Measurements from ENCODE around the gene ABHD5. TPM values are rescaled to one million over a fixed set of nuclear protein-coding genes. Genes with fewer than 3 reads are reported as not detected.
A peak's percentile ranks its signal among the peaks of the same experiment; 100 is the strongest.

Gene ABHD5
- total RNA-seq, 1 experiment from 2014 or later, result 29.5 TPM

GRCh38 chr3:43689166-43689565 is 1.6 kb upstream of the ABHD5 start:
- no peaks in the 10 kb centered on the region for H3K36me3 ChIP-seq (ENCODE audit: low read depth, low read length)
- no peaks in the 10 kb centered on the region for H3K9me3 ChIP-seq (ENCODE audit: low read length)
- peak overlapping the region; percentile 97 for H3K4me2 ChIP-seq (ENCODE audit: low read length)
- TF ChIP-seq EZH2phosphoT487 (IDR thresholded peaks at IDR 0.05; ENCODE audit: borderline replicate concordance, low read length) (no peak), CTCF (conservative IDR thresholded peaks at IDR 0.05; ENCODE audit: low read depth, low read length) (no peak), EZH2 (IDR thresholded peaks at IDR 0.05; ENCODE audit: low read length, unreplicated experiment) (no peak)
- DNase-seq (no peak), ATAC-seq (no peak)
- CTCF ChIA-PET, result no interaction called here
- H3K4me3 ChIP-seq (ENCODE audit: low read length), result peak overlapping the region; percentile 86
- peaks cover 34% of the 10 kb centered on the region for H3K4me1 ChIP-seq (ENCODE audit: insufficient read depth, low read length)
- no peaks in the 10 kb centered on the region for H3F3A ChIP-seq (ENCODE audit: low read length, unreplicated experiment)
- no peak overlapping the region for H3K9ac ChIP-seq (ENCODE audit: low read length)
- no peak overlapping the region for H3K27ac ChIP-seq (ENCODE audit: low read length)
- H3K9me2 ChIP-seq (replicated peaks; ENCODE audit: low read length), result no peaks in the 10 kb centered on the region
- POLR2A ChIA-PET (ENCODE audit: unreplicated experiment), result no interaction called here
- H3K79me2 ChIP-seq (ENCODE audit: low read length), result peaks cover 29% of the 10 kb centered on the region
- no peaks in the 10 kb centered on the region for H3K27me3 ChIP-seq (ENCODE audit: low read length)
- H4K20me1 ChIP-seq (ENCODE audit: low read length), result peaks cover 14% of the 10 kb centered on the region; the same call in 1 of the 2 replicates
- intact Hi-C loops (cut with micrococcal nuclease), result no loop called here
- no TSS peak for BruUV-seq (replicated peaks)
- H2AFZ ChIP-seq (ENCODE audit: low read length), result no peak overlapping the region

- ChIA-PET POLR2A (ENCODE audit: unreplicated experiment) (interaction anchor here (0.6 to 0.7 kb wide), 4 partner anchors 17 to 68 kb away, joined by 4 to 22 read pairs (median 12); no protein-coding TSS in a partner anchor), CTCF (interaction anchor here (0.7 kb wide), 1 partner anchor 57 kb away, joined by 4 read pairs; no protein-coding TSS in a partner anchor)
- TF ChIP-seq EZH2 (IDR thresholded peaks at IDR 0.05; ENCODE audit: low read length, unreplicated experiment) (no peak), CTCF (conservative IDR thresholded peaks at IDR 0.05; ENCODE audit: low read depth, low read length) (no peak), EZH2phosphoT487 (IDR thresholded peaks at IDR 0.05; ENCODE audit: borderline replicate concordance, low read length) (no peak)
- peak overlapping the region; percentile 83 for H3K9ac ChIP-seq (ENCODE audit: low read length)
- H3K79me2 ChIP-seq (ENCODE audit: low read length), result peaks cover 37% of the 10 kb centered on the region
- peak overlapping the region; percentile 53 for H3K27ac ChIP-seq (ENCODE audit: low read length)
- H3K4me2 ChIP-seq (ENCODE audit: low read length), result peak overlapping the region; percentile 97
- no peaks in the 10 kb centered on the region for H3K27me3 ChIP-seq (ENCODE audit: low read length)
- no peaks in the 10 kb centered on the region for H3K36me3 ChIP-seq (ENCODE audit: low read depth, low read length)
- H3K4me3 ChIP-seq (ENCODE audit: low read length), result peak overlapping the region; percentile 86
- H2AFZ ChIP-seq (ENCODE audit: low read length), result peak overlapping the region; percentile 93
- no peaks in the 10 kb centered on the region for H3F3A ChIP-seq (ENCODE audit: low read length, unreplicated experiment)
- intact Hi-C loops (cut with micrococcal nuclease), result loop anchor here (1.0 to 5.0 kb wide), 6 partner anchors 57 to 509 kb away; partner anchors contain the start of gene ANO10
- no TSS peak for BruUV-seq (replicated peaks)
- H3K4me1 ChIP-seq (ENCODE audit: insufficient read depth, low read length), result peaks cover 39% of the 10 kb centered on the region
- peaks cover 14% of the 10 kb centered on the region; the same call in 1 of the 2 replicates for H4K20me1 ChIP-seq (ENCODE audit: low read length)
- H3K9me2 ChIP-seq (replicated peaks; ENCODE audit: low read length), result no peaks in the 10 kb centered on the region
- peak; percentile 33 for ATAC-seq
- no peaks in the 10 kb centered on the region for H3K9me3 ChIP-seq (ENCODE audit: low read length)
- DNase-seq, result peak; percentile 63
Observed at GRCh38 chr3:43689766-43690399, 855 bp upstream of the ABHD5 start.
